Hematopoietic multipotent progenitor cell treated with erythropoietin and hydrocortisone succinate and interleukin-3 and kit ligand, for 15 days (in vitro differentiated cells): ENCODE results near the gene TFDP1.
"Not testable (repeated sequence)": the region's sequence is repeated elsewhere in the genome, so short reads cannot be mapped to it uniquely, and the experiment has no call there.

Experiments
- DNase-seq: peaks from one replicate; pipeline ENCODE4 v3.0.0-alpha.2; 2015; ENCODE audit warnings: low spot score

Gene TFDP1

GRCh38 chr13:113573065-113573464 is 11.5 kb upstream of the TFDP1 start:
- no peak for DNase-seq

GRCh38 chr13:113576597-113576996 is 8.0 kb upstream of the TFDP1 start:
- DNase-seq = no peak

GRCh38 chr13:113577881-113578435 is 6.6 kb upstream of the TFDP1 start:
- DNase-seq = no peak

GRCh38 chr13:113579686-113580085 is 4.9 kb upstream of the TFDP1 start:
- DNase-seq = no peak

GRCh38 chr13:113581871-113582270 is 2.7 kb upstream of the TFDP1 start:
- DNase-seq = no peak

- DNase-seq = no peak
These were observed 1.5 kb upstream of the TFDP1 start for GRCh38 chr13:113582841-113583631.

GRCh38 chr13:113584870-113585671 is 518 bp downstream of the TFDP1 start:
- DNase-seq = peak; percentile 18

- DNase-seq = peak; percentile 61
These were observed 1.3 kb downstream of the TFDP1 start for GRCh38 chr13:113585896-113586295.

GRCh38 chr13:113586661-113587479 is 2.3 kb downstream of the TFDP1 start:
- DNase-seq = no peak

GRCh38 chr13:113588394-113589111 is 4.0 kb downstream of the TFDP1 start:
- DNase-seq = no peak

GRCh38 chr13:113589251-113589960 is 4.9 kb downstream of the TFDP1 start:
- no peak for DNase-seq

GRCh38 chr13:113589961-113590339 is 5.4 kb downstream of the TFDP1 start:
- no peak for DNase-seq

- DNase-seq = no peak
These were observed 7.2 kb downstream of the TFDP1 start for GRCh38 chr13:113591750-113592149.

GRCh38 chr13:113592571-113592970 is 8.0 kb downstream of the TFDP1 start:
- DNase-seq = no peak

- DNase-seq = not testable (repeated sequence)
These were observed 9.7 kb downstream of the TFDP1 start for GRCh38 chr13:113594066-113594821.

GRCh38 chr13:113595131-113595530 is 10.6 kb downstream of the TFDP1 start:
- no peak for DNase-seq

- no peak for DNase-seq
These were observed 12.0 kb downstream of the TFDP1 start for GRCh38 chr13:113596321-113597200.

- DNase-seq = no peak
These were observed 13.0 kb downstream of the TFDP1 start for GRCh38 chr13:113597391-113598080.

- DNase-seq = no peak
These were observed 13.5 kb downstream of the TFDP1 start for GRCh38 chr13:113598081-113598410.
